ENCODE measurements around the gene DCBLD2. TPM values are rescaled to one million over a fixed set of nuclear protein-coding genes. Genes with fewer than 3 reads are reported as not detected.
A peak's percentile ranks its signal among the peaks of the same experiment; 100 is the strongest.

The DCBLD2 gene
- total RNA-seq, 2 donors from 2014 or later = 33.8 to 37.4 TPM

GRCh38 chr3:98780343-98780742, 121.2 kb downstream of the DCBLD2 start:
- DNase-seq (ENCODE audit: low spot score) (no peak), ATAC-seq (ENCODE audit: insufficient number of reproducible peaks, low FRiP score, low read depth) (peak; percentile 40)
- no peaks in the 10 kb centered on the region for H3K36me3 ChIP-seq
- no peaks in the 10 kb centered on the region for H3K27me3 ChIP-seq (replicated peaks; ENCODE audit: insufficient read depth)
- H3K4me1 ChIP-seq (ENCODE audit: control insufficient read depth in 1 of 2, low read depth in 2 of 2) = peaks cover 52 to 95% of the 10 kb centered on the region in 2 donors
- peak overlapping the region; percentile 70 to 86 for H3K27ac ChIP-seq
- H3K4me3 ChIP-seq = no peak overlapping the region
- TF ChIP-seq, protein P1, sequence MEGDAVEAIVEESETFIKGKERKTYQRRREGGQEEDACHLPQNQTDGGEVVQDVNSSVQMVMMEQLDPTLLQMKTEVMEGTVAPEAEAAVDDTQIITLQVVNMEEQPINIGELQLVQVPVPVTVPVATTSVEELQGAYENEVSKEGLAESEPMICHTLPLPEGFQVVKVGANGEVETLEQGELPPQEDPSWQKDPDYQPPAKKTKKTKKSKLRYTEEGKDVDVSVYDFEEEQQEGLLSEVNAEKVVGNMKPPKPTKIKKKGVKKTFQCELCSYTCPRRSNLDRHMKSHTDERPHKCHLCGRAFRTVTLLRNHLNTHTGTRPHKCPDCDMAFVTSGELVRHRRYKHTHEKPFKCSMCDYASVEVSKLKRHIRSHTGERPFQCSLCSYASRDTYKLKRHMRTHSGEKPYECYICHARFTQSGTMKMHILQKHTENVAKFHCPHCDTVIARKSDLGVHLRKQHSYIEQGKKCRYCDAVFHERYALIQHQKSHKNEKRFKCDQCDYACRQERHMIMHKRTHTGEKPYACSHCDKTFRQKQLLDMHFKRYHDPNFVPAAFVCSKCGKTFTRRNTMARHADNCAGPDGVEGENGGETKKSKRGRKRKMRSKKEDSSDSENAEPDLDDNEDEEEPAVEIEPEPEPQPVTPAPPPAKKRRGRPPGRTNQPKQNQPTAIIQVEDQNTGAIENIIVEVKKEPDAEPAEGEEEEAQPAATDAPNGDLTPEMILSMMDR (IDR thresholded peaks at IDR 0.05) = no peak
- no peaks in the 10 kb centered on the region for H3K9me3 ChIP-seq

GRCh38 chr3:98779541-98780335, 121.8 kb downstream of the DCBLD2 start:
- Histone ChIP-seq H3K4me1 (ENCODE audit: control insufficient read depth in 1 of 2, low read depth in 2 of 2) (peaks cover 49 to 90% of the 10 kb centered on the region in 2 donors), H3K27me3 (replicated peaks; ENCODE audit: insufficient read depth) (no peaks in the 10 kb centered on the region), H3K36me3 (no peaks in the 10 kb centered on the region), H3K4me3 (no peak overlapping the region), H3K9me3 (no peaks in the 10 kb centered on the region), H3K27ac (peak overlapping the region; percentile 70 to 86)
- DNase-seq (ENCODE audit: low spot score) (no peak), ATAC-seq (ENCODE audit: insufficient number of reproducible peaks, low FRiP score, low read depth) (no peak)
- TF ChIP-seq, protein P1 (IDR thresholded peaks at IDR 0.05) = no peak

DNA sequence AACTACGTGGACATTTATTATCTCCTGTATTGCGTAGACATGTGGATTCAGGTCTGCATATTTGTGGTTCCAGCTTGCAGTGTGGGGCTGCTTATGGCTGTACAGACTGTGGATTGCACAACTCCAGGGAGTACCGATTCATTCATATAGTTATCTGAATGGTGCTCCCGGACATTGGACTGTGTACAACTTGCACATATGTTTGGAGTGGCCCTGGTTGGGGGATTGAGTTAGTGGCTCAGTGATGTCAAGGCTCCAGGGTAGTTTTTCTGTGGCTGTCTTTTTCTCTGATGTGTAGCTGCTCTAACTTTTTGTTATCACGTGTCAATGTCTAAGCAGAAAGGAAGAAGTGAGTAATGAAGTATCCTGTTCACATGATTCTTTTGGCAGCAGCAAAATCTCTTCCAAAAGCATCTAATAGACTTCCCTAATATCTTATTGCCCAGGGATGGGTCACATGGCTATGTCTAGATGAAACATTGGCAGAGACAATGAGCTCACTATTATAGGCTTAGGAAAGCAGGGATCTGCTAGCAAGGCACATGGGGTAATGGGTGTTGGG, 122.6 kb downstream of the DCBLD2 start:
- H3K27me3 ChIP-seq (replicated peaks; ENCODE audit: insufficient read depth) = no peaks in the 10 kb centered on the region
- peak; percentile 16 for ATAC-seq (ENCODE audit: insufficient number of reproducible peaks, low FRiP score, low read depth)
- H3K4me1 ChIP-seq (ENCODE audit: control insufficient read depth in 1 of 2, low read depth in 2 of 2) = peaks cover 42 to 82% of the 10 kb centered on the region in 2 donors
- H3K4me3 ChIP-seq = no peak overlapping the region
- DNase-seq (ENCODE audit: low spot score) = no peak
- TF ChIP-seq, protein P1 (IDR thresholded peaks at IDR 0.05) = no peak
- H3K27ac ChIP-seq = peak overlapping the region; percentile 70 to 86
- no peaks in the 10 kb centered on the region for H3K9me3 ChIP-seq
- H3K36me3 ChIP-seq = no peaks in the 10 kb centered on the region

DNA sequence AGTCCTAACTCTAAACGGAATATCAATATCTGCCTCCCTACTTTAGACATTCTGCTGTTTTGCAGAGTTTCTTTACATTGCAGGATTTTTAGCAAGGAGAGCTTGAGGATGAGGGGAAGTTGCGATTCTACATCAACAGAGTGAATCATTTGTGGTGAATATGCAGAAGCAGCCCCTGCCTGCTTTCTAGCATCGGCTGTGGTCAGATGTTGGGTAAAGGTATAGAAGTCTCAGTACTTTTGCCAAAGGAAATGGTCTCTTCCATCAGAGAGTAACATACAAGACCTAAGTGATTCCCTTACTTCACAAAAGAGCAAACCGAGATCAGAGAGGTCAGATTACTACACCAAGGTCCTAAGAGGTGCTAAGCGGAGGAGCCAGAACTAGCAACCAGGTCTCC, 123.1 kb downstream of the DCBLD2 start:
- H3K4me3 ChIP-seq = no peak overlapping the region
- TF ChIP-seq, protein P1 (IDR thresholded peaks at IDR 0.05) = no peak
- H3K27me3 ChIP-seq (replicated peaks; ENCODE audit: insufficient read depth) = no peaks in the 10 kb centered on the region
- ATAC-seq (ENCODE audit: insufficient number of reproducible peaks, low FRiP score, low read depth) (no peak), DNase-seq (ENCODE audit: low spot score) (no peak)
- H3K4me1 ChIP-seq (ENCODE audit: control insufficient read depth in 1 of 2, low read depth in 2 of 2) = peaks cover 36 to 77% of the 10 kb centered on the region in 2 donors
- H3K36me3 ChIP-seq = no peaks in the 10 kb centered on the region
- no peaks in the 10 kb centered on the region for H3K9me3 ChIP-seq
- H3K27ac ChIP-seq = peak overlapping the region; percentile 70 to 86

GRCh38 chr3:98777801-98778220, 123.7 kb downstream of the DCBLD2 start:
- no peak overlapping the region for H3K4me3 ChIP-seq
- H3K9me3 ChIP-seq = no peaks in the 10 kb centered on the region
- DNase-seq (ENCODE audit: low spot score) (no peak), ATAC-seq (ENCODE audit: insufficient number of reproducible peaks, low FRiP score, low read depth) (peak; percentile 58)
- peaks cover 32 to 71% of the 10 kb centered on the region in 2 donors for H3K4me1 ChIP-seq (ENCODE audit: control insufficient read depth in 1 of 2, low read depth in 2 of 2)
- H3K27me3 ChIP-seq (replicated peaks; ENCODE audit: insufficient read depth) = no peaks in the 10 kb centered on the region
- H3K36me3 ChIP-seq = no peaks in the 10 kb centered on the region
- peak overlapping the region; percentile 70 to 86 for H3K27ac ChIP-seq
- TF ChIP-seq, protein P1 (IDR thresholded peaks at IDR 0.05) = no peak
